Lower lobe of right lung (tissue), 2 donors: ENCODE data around the gene EPS15. TPM values are rescaled to one million over a fixed set of nuclear protein-coding genes. Genes with fewer than 3 reads are reported as not detected.

Experiments
- ATAC-seq, 2 donors: fragments of 200-7000 bp; cut with Tn5 transposase; one replicate each; pipeline ENCODE4 v1.9.1; 2020 to 2022; ENCODE audit warnings: mild to moderate bottlenecking in 2 of 2, moderate library complexity in 2 of 2
- DNase-seq: peaks from one replicate; pipeline ENCODE4 v3.0.0-alpha.2; 2020
- H3K27ac ChIP-seq: fragments of 200-600 bp; one replicate; pipeline ENCODE4 v1.8.0; 2022
- H3K27me3 ChIP-seq: fragments of 200-600 bp; one replicate; pipeline ENCODE4 v1.8.0; 2022; ENCODE audit warnings: low read depth
- H3K36me3 ChIP-seq: fragments of 200-600 bp; one replicate; pipeline ENCODE4 v1.8.0; 2022; ENCODE audit warnings: mild to moderate bottlenecking
- H3K4me1 ChIP-seq: fragments of 200-600 bp; one replicate; pipeline ENCODE4 v1.8.0; 2022
- H3K4me3 ChIP-seq: fragments of 200-600 bp; one replicate; pipeline ENCODE4 v1.8.0; 2022; ENCODE audit warnings: mild to moderate bottlenecking
- H3K9me3 ChIP-seq: fragments of 200-600 bp; one replicate; pipeline ENCODE4 v1.8.0; 2022
- intact Hi-C: fragments of 100-400 bp; cut with DNase I; formaldehyde crosslinking; loops from one replicate; pipeline ENCODE4 v1.11.0; 2022
- total RNA-seq: library from RNA; stranded (reverse); fragmentation: NEBNext Ultra II Directional; extraction: Animal tissue kit (Norgen Biotek cat#: 25700); gene quantifications from one replicate; pipeline ENCODE4 v1.2.1, GENCODE V29; 2021
- TF ChIP-seq, protein P1 (sequence below): fragments of 200-600 bp; IDR thresholded peaks from one replicate; pipeline ENCODE4 v1.8.0; 2022; ENCODE audit warnings: antibody characterized with exemption, mild to moderate bottlenecking
- donor health status: DM: no; HTN: yes; CAD: no; lungs with severe emphysema.

EPS15 gene
- total RNA-seq, 1 donor from 2014 or later = 90.2 TPM

- Histone ChIP-seq H3K27ac (no peak overlapping the region), H3K9me3 (no peaks in the 10 kb centered on the region), H3K36me3 (no peaks in the 10 kb centered on the region), H3K27me3 (no peaks in the 10 kb centered on the region), H3K4me3 (no peak overlapping the region), H3K4me1 (no peaks in the 10 kb centered on the region)
- ATAC-seq (no peak), DNase-seq (no peak)
- TF ChIP-seq, protein P1, sequence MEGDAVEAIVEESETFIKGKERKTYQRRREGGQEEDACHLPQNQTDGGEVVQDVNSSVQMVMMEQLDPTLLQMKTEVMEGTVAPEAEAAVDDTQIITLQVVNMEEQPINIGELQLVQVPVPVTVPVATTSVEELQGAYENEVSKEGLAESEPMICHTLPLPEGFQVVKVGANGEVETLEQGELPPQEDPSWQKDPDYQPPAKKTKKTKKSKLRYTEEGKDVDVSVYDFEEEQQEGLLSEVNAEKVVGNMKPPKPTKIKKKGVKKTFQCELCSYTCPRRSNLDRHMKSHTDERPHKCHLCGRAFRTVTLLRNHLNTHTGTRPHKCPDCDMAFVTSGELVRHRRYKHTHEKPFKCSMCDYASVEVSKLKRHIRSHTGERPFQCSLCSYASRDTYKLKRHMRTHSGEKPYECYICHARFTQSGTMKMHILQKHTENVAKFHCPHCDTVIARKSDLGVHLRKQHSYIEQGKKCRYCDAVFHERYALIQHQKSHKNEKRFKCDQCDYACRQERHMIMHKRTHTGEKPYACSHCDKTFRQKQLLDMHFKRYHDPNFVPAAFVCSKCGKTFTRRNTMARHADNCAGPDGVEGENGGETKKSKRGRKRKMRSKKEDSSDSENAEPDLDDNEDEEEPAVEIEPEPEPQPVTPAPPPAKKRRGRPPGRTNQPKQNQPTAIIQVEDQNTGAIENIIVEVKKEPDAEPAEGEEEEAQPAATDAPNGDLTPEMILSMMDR = no peak
- intact Hi-C loops = no loop called here
These were observed 23.3 kb upstream of the EPS15 start for GRCh38 chr1:51542158-51542953.

GRCh38 chr1:51541313-51542050 lies 22.4 kb upstream of the EPS15 start:
- ATAC-seq = no peak
- intact Hi-C loops = no loop called here
- Histone ChIP-seq H3K27ac (no peak overlapping the region), H3K9me3 (no peaks in the 10 kb centered on the region), H3K4me1 (no peaks in the 10 kb centered on the region), H3K4me3 (no peak overlapping the region), H3K36me3 (no peaks in the 10 kb centered on the region), H3K27me3 (no peaks in the 10 kb centered on the region)
- TF ChIP-seq, protein P1 = no peak
- no peak for DNase-seq

DNA sequence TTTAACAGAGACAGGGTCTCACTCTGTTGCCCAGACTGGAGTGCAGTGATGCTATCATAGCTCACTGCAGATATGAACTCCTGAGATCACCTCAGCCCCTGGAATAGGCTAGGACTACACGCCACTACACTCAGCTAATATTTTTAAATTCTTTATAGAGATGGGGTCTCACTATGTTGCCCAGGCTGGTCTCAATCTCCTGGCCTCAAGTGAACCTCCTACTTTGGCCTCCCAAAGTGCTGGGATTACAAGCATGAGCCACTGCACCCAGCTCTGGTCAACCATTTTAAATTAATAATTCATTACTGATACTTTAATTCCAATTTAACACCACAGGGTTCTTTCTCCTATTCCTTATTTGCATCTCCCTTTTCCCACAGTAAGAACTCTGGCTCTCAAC lies 18.5 kb upstream of the EPS15 start:
- Histone ChIP-seq H3K4me3 (no peak overlapping the region), H3K36me3 (no peaks in the 10 kb centered on the region), H3K9me3 (no peaks in the 10 kb centered on the region), H3K27ac (no peak overlapping the region), H3K4me1 (no peaks in the 10 kb centered on the region), H3K27me3 (no peaks in the 10 kb centered on the region)
- ATAC-seq (no peak), DNase-seq (no peak)
- intact Hi-C loops = no loop called here
- TF ChIP-seq, protein P1 = no peak

GRCh38 chr1:51535006-51535592 lies 16.0 kb upstream of the EPS15 start:
- Histone ChIP-seq H3K27ac (no peak overlapping the region), H3K36me3 (no peaks in the 10 kb centered on the region), H3K4me3 (no peak overlapping the region), H3K4me1 (no peaks in the 10 kb centered on the region), H3K9me3 (no peaks in the 10 kb centered on the region), H3K27me3 (no peaks in the 10 kb centered on the region)
- ATAC-seq = peak in 1 of 2 donors; percentile 52
- intact Hi-C loops = no loop called here
- TF ChIP-seq, protein P1 = peak; percentile 62
- no peak for DNase-seq

GRCh38 chr1:51534447-51534846 lies 15.4 kb upstream of the EPS15 start:
- intact Hi-C loops = no loop called here
- Histone ChIP-seq H3K4me1 (no peaks in the 10 kb centered on the region), H3K9me3 (no peaks in the 10 kb centered on the region), H3K27me3 (no peaks in the 10 kb centered on the region), H3K27ac (no peak overlapping the region), H3K4me3 (no peak overlapping the region), H3K36me3 (no peaks in the 10 kb centered on the region)
- TF ChIP-seq, protein P1 = no peak
- DNase-seq (no peak), ATAC-seq (no peak)
